Tibial nerve (tissue), 4 donors: ENCODE measurements around the gene OR7C2.

ENCODE experiments used
- CTCF ChIP-seq, 5 experiments: fragments of 200-600 bp in 3 of 5; fragments of 450-650 bp in 2 of 5; sonication (generic) in 3 of 5; IDR thresholded peaks; one replicate each; pipeline ENCODE4 v1.5.1; 2016 to 2019; ENCODE audit warnings: antibody characterized with exemption in 5 of 5, mild to moderate bottlenecking in 3 of 5, moderate library complexity in 2 of 5
- EP300 ChIP-seq, 2 donors: sonication (generic); formaldehyde crosslinking; IDR thresholded peaks; one replicate each; pipeline ENCODE4 v1.6.1; 2017; ENCODE audit warnings: antibody characterized with exemption in 2 of 2, mild to moderate bottlenecking in 1 of 2

- no peak for TF ChIP-seq EP300 (IDR thresholded peaks at IDR 0.05)
- TF ChIP-seq CTCF (IDR thresholded peaks at IDR 0.05), result no peak
These were observed 43.8 kb downstream of the OR7C2 start for GRCh38 chr19:14985133-14985532.
